HepG2 (cell line): ENCODE results near the gene EBP. TPM values are rescaled to one million over a fixed set of nuclear protein-coding genes. Genes with fewer than 3 reads are reported as not detected.
A peak's percentile ranks its signal among the peaks of the same experiment; 100 is the strongest.

Experiments used
- ATAC-seq: fragments of 200-7000 bp; cut with Tn5 transposase; 3 replicates; pipeline ENCODE4 v1.9.1; 2020; ENCODE audit warnings: mild to moderate bottlenecking, moderate library complexity
- BruUV-seq: library from RNA; stranded (reverse); fragments of 400-500 nt; replicated peaks from 2 replicates; lab custom pipeline; 2021; lab: Mats Ljungman, UMichigan
- CTCF ChIA-PET: fragments of 300-600 bp; formaldehyde crosslinking; extraction: SDS; loops from one replicate; lab custom pipeline; 2021; ENCODE audit warnings: low total read pairs, inconsistent platforms, low intra/inter-chr PET ratio; lab: Yijun Ruan, JAX
- POLR2A ChIA-PET: fragments of 350-600 bp; sonication (Branson Sonifier 250); formaldehyde crosslinking; loops from one replicate; lab custom pipeline; 2020; ENCODE audit warnings: antibody characterized with exemption, inconsistent platforms; lab: Yijun Ruan, JAX
- DNase-seq: peaks from one replicate; pipeline ENCODE4 v3.0.0-alpha.2; 2015; ENCODE audit warnings: low spot score
- FAIRE-seq: peaks from 3 replicates; lab custom pipeline; 2011; peaks lifted over from hg19 to GRCh38; lab: Jason Lieb, UNC
- H2AFZ ChIP-seq: one replicate; pipeline ENCODE4 v1.6.1; 2011; ENCODE audit warnings: low read length, inconsistent platforms
- H3K27ac ChIP-seq: fragments of 300-600 bp; 3 replicates; pipeline ENCODE4 v1.8.0; 2011; ENCODE audit warnings: mixed run types, mild to moderate bottlenecking, mixed read lengths, low read length, inconsistent platforms; ENCODE audit not compliant: insufficient read depth; ENCODE audit errors: extremely low read length
- H3K27me3 ChIP-seq, 2 experiments: fragments of 200-600 bp in 1 of 2; 2 replicates in 1 of 2; 3 replicates in 1 of 2; pipeline versions ENCODE4 v1.6.0 to v1.8.0; 2011; ENCODE audit warnings: low read length in 2 of 2, mild to moderate bottlenecking in 2 of 2, moderate library complexity in 2 of 2, inconsistent platforms in 1 of 2; ENCODE audit not compliant: insufficient read depth in 2 of 2, control insufficient read depth in 1 of 2
- H3K36me3 ChIP-seq, 2 experiments: fragments of 200-600 bp in 1 of 2; replicated peaks in 1 of 2; 2 replicates in 1 of 2; 3 replicates in 1 of 2; pipeline versions ENCODE4 v1.5.1 to v1.8.0; 2011; ENCODE audit warnings: low read length in 2 of 2, inconsistent platforms in 1 of 2; ENCODE audit not compliant: insufficient read depth in 2 of 2, control insufficient read depth in 1 of 2
- H3K4me1 ChIP-seq: 2 replicates; pipeline ENCODE4 v1.5.1; 2012; ENCODE audit warnings: low read length, inconsistent platforms; ENCODE audit not compliant: insufficient read depth
- H3K4me2 ChIP-seq: 2 replicates; pipeline ENCODE4 v1.6.0; 2011; ENCODE audit warnings: low read depth, low read length, inconsistent platforms
- H3K4me3 ChIP-seq, 3 experiments: fragments of 200-600 bp in 1 of 3; sonication (generic), shearing (Covaris generic) in 1 of 3; replicated peaks in 1 of 3; 2 replicates each; pipeline ENCODE4 v1.5.1; 2011 to 2016; ENCODE audit warnings: low read length in 3 of 3, inconsistent platforms in 2 of 3, low read depth in 2 of 3, mild to moderate bottlenecking in 2 of 3, control low read depth in 1 of 3, mixed read lengths in 1 of 3; ENCODE audit not compliant: insufficient read depth in 1 of 3
- H3K79me2 ChIP-seq: one replicate; pipeline ENCODE4 v1.6.1; 2011; ENCODE audit warnings: low read length, inconsistent platforms; ENCODE audit not compliant: insufficient read depth
- H3K9ac ChIP-seq: 2 replicates; pipeline ENCODE4 v1.6.0; 2011; ENCODE audit warnings: mild to moderate bottlenecking, low read depth, low read length, inconsistent platforms; ENCODE audit not compliant: insufficient read depth
- H3K9me3 ChIP-seq: 2 replicates; pipeline ENCODE4 v1.5.1; 2012; ENCODE audit warnings: mild to moderate bottlenecking, low read length
- H4K20me1 ChIP-seq: 2 replicates; pipeline ENCODE4 v1.6.0; 2011; ENCODE audit warnings: inconsistent platforms, mild to moderate bottlenecking, low read length, moderate library complexity; ENCODE audit not compliant: insufficient read depth
- FIP1L1 ChIP-seq: fragments of 200-400 bp; formaldehyde crosslinking; IDR thresholded peaks from 2 replicates; pipeline ENCODE4 v1.6.1; 2018; ENCODE audit warnings: low read depth, mild to moderate bottlenecking, low read length, moderate library complexity, borderline replicate concordance; ENCODE audit not compliant: insufficient read depth
- FOXO1 ChIP-seq: sonication (generic); formaldehyde crosslinking; IDR thresholded peaks from 2 replicates; pipeline ENCODE4 v1.4.0; 2020; ENCODE audit warnings: missing genetic modification reagents
- HNF1B ChIP-seq: sonication (generic); formaldehyde crosslinking; IDR thresholded peaks from 2 replicates; pipeline ENCODE4 v1.5.1; 2020; ENCODE audit warnings: mild to moderate bottlenecking, moderate library complexity, missing genetic modification reagents
- KDM6A ChIP-seq: IDR thresholded peaks from 2 replicates; pipeline ENCODE4 v1.6.1; 2016; ENCODE audit warnings: low read depth
- MED8 ChIP-seq: sonication (generic); formaldehyde crosslinking; IDR thresholded peaks from 2 replicates; pipeline ENCODE4 v1.8.1; 2023; ENCODE audit warnings: mild to moderate bottlenecking, missing genetic modification reagents; ENCODE audit not compliant: insufficient replicate concordance
- SKI ChIP-seq: fragments of 450-650 bp; IDR thresholded peaks from one replicate; pipeline ENCODE4 v1.6.1; 2018; ENCODE audit warnings: mild to moderate bottlenecking; ENCODE audit not compliant: partially characterized antibody
- SMC3 ChIP-seq: IDR thresholded peaks from 2 replicates; pipeline ENCODE4 v1.6.1; 2011; ENCODE audit warnings: low read length, improper control_type of control experiment
- SOX6 ChIP-seq, 2 experiments: fragments of 450-650 bp in 1 of 2; sonication (generic) in 1 of 2; formaldehyde crosslinking in 1 of 2; IDR thresholded peaks; 2 replicates each; pipeline versions ENCODE4 v1.4.0 to v1.6.1; 2017 to 2020; ENCODE audit warnings: antibody characterized with exemption in 1 of 2, mild to moderate bottlenecking in 1 of 2, missing genetic modification reagents in 1 of 2
- STAG1 ChIP-seq: sonication (generic); formaldehyde crosslinking; IDR thresholded peaks from 2 replicates; pipeline ENCODE4 v1.4.0; 2020; ENCODE audit warnings: missing genetic modification reagents
- XRCC5 ChIP-seq: fragments of 200-400 bp; formaldehyde crosslinking; optimal IDR thresholded peaks from 2 replicates; pipeline ENCODE3; 2017; ENCODE audit warnings: mild to moderate bottlenecking, low read length
- ZNF12 ChIP-seq: sonication (generic); formaldehyde crosslinking; IDR thresholded peaks from 2 replicates; pipeline ENCODE4 v1.5.0; 2020; ENCODE audit warnings: missing genetic modification reagents
- ZNF121 ChIP-seq: sonication (generic); formaldehyde crosslinking; IDR thresholded peaks from 2 replicates; pipeline ENCODE4 v1.5.0; 2020; ENCODE audit warnings: mild to moderate bottlenecking, missing genetic modification reagents
- ZNF496 ChIP-seq: sonication (generic); formaldehyde crosslinking; IDR thresholded peaks from 2 replicates; pipeline ENCODE4 v1.8.1; 2023; ENCODE audit warnings: mild to moderate bottlenecking, moderate library complexity, missing genetic modification reagents; ENCODE audit not compliant: insufficient replicate concordance
- ZNF576 ChIP-seq: sonication (generic); formaldehyde crosslinking; IDR thresholded peaks from 2 replicates; pipeline ENCODE4 v1.4.0; 2020; ENCODE audit warnings: mild to moderate bottlenecking, missing genetic modification reagents
- WGBS: methylation state at CpG from one replicate; pipeline ENCODE4 v1.1.6; 2017; ENCODE audit warnings: low lambda C conversion rate; 5-methylcytosine and 5-hydroxymethylcytosine counted together
- in situ Hi-C: cut with HindIII; loops from 2 replicates; pipeline ENCODE4 v1.10.0; 2017; ENCODE audit warnings: low pct_unique_long_range_greater_than_20kb; ENCODE audit not compliant: extremely low pct_ligation_motif_present
- intact Hi-C: fragments of 100-400 bp; cut with micrococcal nuclease; formaldehyde crosslinking; loops from one replicate; pipeline ENCODE4 v1.10.0; 2022; ENCODE audit not compliant: unreplicated experiment
- polyA plus RNA-seq, 8 experiments: library from polyadenylated mRNA; depleted of rRNA in 3 of 8; stranded (reverse) in 7 of 8; unstranded in 1 of 8; fragments of >200 nt; fragmentation: Illumina TruSeq in 4 of 8; extraction: Trizol in 4 of 8; gene quantifications; 2 replicates each; pipeline versions ENCODE4 v1.2.1 to v1.2.3, GENCODE V29; 2011 to 2016; ENCODE audit warnings: low read depth in 4 of 8, missing spikeins in 1 of 8, mixed read lengths in 1 of 8; ENCODE audit not compliant: insufficient read depth in 1 of 8
- total RNA-seq, 5 experiments: library from RNA; depleted of rRNA; stranded (reverse); fragments of >200 nt; fragmentation: Illumina TruSeq; extraction: Trizol; gene quantifications; 2 replicates each; pipeline ENCODE4 v1.2.3, GENCODE V29; 2016; ENCODE audit warnings: low read depth in 1 of 5
- TF ChIP-seq, protein P1 (sequence below): sonication (generic); formaldehyde crosslinking; IDR thresholded peaks from 2 replicates; pipeline ENCODE4 v1.5.0; 2020; ENCODE audit warnings: mild to moderate bottlenecking, missing genetic modification reagents, moderate library complexity

EBP gene
- total and polyA plus RNA-seq, 2 of the 13 experiments (the other 11 are each of a cell fraction or from before 2014, with no cell fraction given) = 106 to 260 TPM

GRCh38 chrX:48509619-48510018, 12.0 kb upstream of the EBP start (continued):
- TF ChIP-seq MED8 = no peak
- TF ChIP-seq ZNF496 (CRISPR knock-in tag) = no peak
- TF ChIP-seq ZNF576 (CRISPR knock-in tag) = no peak
- TF ChIP-seq SKI = no peak
- no peak for TF ChIP-seq XRCC5
- no peak for TF ChIP-seq ZNF121 (CRISPR knock-in tag)
- TF ChIP-seq SOX6 (IDR thresholded peaks at IDR 0.05) = no peak
- TF ChIP-seq SOX6 (CRISPR knock-in tag; IDR thresholded peaks at IDR 0.05) = no peak
- TF ChIP-seq FOXO1 = no peak
- TF ChIP-seq ZNF12 (CRISPR knock-in tag) = no peak

DNA sequence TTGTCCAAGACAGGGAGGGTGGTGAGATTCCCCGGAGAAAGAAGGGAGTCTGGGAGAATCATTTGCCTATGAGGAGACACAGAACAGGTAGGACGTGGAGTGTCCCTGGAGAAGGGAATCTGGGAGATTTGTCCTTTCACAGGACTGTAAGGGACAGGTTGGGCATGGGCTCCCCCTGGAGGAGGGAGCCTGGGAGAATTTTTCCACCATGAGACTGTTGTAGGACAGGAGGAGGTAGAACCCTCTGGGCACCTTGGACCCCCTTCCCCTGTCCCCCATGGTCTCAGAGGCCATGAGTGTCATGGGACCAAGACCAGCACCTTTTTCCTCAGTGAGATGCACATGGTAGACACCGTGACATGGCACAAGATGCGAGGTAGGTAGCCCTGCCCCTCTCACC, 10.0 kb upstream of the EBP start:
- Histone ChIP-seq H3K4me2 (no peak overlapping the region), H3K4me1 (no peaks in the 10 kb centered on the region), H3K9me3 (no peaks in the 10 kb centered on the region), H3K36me3 (no peaks in the 10 kb centered on the region), H3K27ac (no peak overlapping the region), H4K20me1 (no peaks in the 10 kb centered on the region), H2AFZ (no peak overlapping the region), H3K79me2 (no peaks in the 10 kb centered on the region), H3K9ac (no peak overlapping the region), H3K27me3 (no peaks in the 10 kb centered on the region), H3K4me3 (no peak overlapping the region)
- ChIA-PET CTCF (interaction anchor here (1.8 kb wide), 1 partner anchor 429 kb away, joined by 6 read pairs; no protein-coding TSS in a partner anchor), POLR2A (no interaction called here)
- peak; percentile 85 for FAIRE-seq
- 50% methylated on average over 1 of the region's 4 CpGs for WGBS
- ATAC-seq = peak; percentile 61
- DNase-seq = no peak
- BruUV-seq = no TSS peak
- in situ Hi-C loops (no loop called here), intact Hi-C loops (no loop called here)
- TF ChIP-seq STAG1 (CRISPR knock-in tag) (peak; percentile 54), SMC3 (peak; percentile 61), HNF1B (CRISPR knock-in tag) (no peak), KDM6A (no peak), FIP1L1 (no peak)
- TF ChIP-seq, protein P1, sequence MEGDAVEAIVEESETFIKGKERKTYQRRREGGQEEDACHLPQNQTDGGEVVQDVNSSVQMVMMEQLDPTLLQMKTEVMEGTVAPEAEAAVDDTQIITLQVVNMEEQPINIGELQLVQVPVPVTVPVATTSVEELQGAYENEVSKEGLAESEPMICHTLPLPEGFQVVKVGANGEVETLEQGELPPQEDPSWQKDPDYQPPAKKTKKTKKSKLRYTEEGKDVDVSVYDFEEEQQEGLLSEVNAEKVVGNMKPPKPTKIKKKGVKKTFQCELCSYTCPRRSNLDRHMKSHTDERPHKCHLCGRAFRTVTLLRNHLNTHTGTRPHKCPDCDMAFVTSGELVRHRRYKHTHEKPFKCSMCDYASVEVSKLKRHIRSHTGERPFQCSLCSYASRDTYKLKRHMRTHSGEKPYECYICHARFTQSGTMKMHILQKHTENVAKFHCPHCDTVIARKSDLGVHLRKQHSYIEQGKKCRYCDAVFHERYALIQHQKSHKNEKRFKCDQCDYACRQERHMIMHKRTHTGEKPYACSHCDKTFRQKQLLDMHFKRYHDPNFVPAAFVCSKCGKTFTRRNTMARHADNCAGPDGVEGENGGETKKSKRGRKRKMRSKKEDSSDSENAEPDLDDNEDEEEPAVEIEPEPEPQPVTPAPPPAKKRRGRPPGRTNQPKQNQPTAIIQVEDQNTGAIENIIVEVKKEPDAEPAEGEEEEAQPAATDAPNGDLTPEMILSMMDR (CRISPR knock-in tag) = peak; percentile 53
- TF ChIP-seq, all 625 proteins: peak for 3
